Measurements from ENCODE around the gene THSD7B. TPM values are rescaled to one million over a fixed set of nuclear protein-coding genes. Genes with fewer than 3 reads are reported as not detected.

The THSD7B gene
- total RNA-seq, 1 donor from 2014 or later: 0.22 TPM

DNA sequence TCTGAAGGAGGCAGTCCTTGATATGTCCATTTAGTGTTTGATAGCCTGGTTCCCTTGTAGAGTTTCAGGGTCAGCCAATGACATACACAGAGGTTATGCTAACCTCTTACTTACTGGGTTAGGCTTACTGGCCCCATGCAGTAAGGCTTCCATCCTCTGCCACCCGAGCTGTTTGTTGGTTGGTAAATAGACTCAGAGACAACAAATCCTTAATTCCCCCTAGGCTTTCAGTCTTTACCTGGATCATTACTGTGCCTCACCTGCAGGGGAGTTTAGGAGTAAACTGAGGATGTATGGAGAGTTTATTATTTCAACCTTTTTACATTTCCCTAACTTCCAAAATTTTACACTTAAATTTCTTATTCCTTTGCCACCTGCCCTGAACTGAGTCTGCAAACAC lies 746.2 kb downstream of the THSD7B start:
- H3K27ac Mint-ChIP-seq: no peak overlapping the region
- no peaks in the 10 kb centered on the region for H3K27me3 Mint-ChIP-seq (ENCODE audit: low read depth)
- H3K36me3 Mint-ChIP-seq: no peaks in the 10 kb centered on the region
- H3K4me3 Mint-ChIP-seq: no peak overlapping the region
- TF ChIP-seq, protein P1, sequence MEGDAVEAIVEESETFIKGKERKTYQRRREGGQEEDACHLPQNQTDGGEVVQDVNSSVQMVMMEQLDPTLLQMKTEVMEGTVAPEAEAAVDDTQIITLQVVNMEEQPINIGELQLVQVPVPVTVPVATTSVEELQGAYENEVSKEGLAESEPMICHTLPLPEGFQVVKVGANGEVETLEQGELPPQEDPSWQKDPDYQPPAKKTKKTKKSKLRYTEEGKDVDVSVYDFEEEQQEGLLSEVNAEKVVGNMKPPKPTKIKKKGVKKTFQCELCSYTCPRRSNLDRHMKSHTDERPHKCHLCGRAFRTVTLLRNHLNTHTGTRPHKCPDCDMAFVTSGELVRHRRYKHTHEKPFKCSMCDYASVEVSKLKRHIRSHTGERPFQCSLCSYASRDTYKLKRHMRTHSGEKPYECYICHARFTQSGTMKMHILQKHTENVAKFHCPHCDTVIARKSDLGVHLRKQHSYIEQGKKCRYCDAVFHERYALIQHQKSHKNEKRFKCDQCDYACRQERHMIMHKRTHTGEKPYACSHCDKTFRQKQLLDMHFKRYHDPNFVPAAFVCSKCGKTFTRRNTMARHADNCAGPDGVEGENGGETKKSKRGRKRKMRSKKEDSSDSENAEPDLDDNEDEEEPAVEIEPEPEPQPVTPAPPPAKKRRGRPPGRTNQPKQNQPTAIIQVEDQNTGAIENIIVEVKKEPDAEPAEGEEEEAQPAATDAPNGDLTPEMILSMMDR (IDR thresholded peaks at IDR 0.05; ENCODE audit: unreplicated experiment): no peak
- H3K4me1 Mint-ChIP-seq: peaks cover 14% of the 10 kb centered on the region
- H3K9me3 Mint-ChIP-seq: peaks cover 13% of the 10 kb centered on the region
- DNase-seq (ENCODE audit: low spot score in 2 of 2, unreplicated experiment in 2 of 2): no peak

DNA sequence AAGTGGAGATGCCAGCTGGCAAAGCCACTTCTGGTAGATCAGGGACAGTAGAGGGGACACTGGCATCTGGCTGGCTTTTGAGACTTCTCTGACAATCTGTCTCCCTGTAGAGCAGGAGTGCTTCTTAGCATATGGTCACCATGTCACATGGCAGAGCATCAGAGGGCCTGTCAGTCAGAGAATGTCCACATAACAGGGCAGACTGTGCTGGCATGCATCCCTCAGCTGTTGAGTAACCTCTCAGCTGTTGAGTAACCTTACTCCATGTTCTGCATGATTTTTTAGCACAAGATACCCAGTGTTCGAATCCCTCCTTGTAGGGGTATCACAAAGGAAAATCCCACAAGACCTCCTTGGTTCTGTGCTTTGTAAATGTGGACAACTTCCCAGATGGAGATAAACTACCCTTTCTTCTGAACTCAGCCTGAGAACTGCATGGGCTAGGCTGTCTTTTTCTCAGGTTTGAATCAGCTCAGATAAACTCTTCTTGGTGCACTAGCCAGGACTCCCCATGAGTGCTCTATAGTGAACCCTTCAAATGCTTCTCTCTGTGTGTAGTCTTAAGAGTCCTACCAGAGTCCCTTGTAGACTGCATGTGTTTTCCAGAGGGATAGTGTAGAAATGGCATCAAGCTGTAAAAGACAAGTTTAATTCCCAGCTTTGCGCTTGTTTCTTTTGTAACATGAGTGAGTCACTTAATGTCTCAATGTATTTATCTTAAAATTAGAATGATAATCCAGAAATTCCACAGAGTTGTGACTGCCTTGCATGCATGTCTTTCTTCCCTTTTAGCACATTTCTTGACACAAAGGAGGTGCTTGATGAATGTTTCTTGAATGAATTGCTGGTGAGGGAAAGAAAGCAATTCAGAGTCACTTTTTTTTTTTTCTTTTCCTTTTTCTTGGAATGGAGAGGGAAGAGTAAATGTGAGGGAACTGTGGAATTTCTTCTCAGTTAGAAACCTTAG lies 756.6 kb downstream of the THSD7B start:
- no peaks in the 10 kb centered on the region for H3K4me1 Mint-ChIP-seq
- no peak for DNase-seq (ENCODE audit: low spot score in 2 of 2, unreplicated experiment in 2 of 2)
- no peaks in the 10 kb centered on the region for H3K36me3 Mint-ChIP-seq
- no peak overlapping the region for H3K4me3 Mint-ChIP-seq
- no peaks in the 10 kb centered on the region for H3K9me3 Mint-ChIP-seq
- no peak overlapping the region for H3K27ac Mint-ChIP-seq
- TF ChIP-seq, protein P1 (IDR thresholded peaks at IDR 0.05; ENCODE audit: unreplicated experiment): no peak
- H3K27me3 Mint-ChIP-seq (ENCODE audit: low read depth): peaks cover 20% of the 10 kb centered on the region

DNA sequence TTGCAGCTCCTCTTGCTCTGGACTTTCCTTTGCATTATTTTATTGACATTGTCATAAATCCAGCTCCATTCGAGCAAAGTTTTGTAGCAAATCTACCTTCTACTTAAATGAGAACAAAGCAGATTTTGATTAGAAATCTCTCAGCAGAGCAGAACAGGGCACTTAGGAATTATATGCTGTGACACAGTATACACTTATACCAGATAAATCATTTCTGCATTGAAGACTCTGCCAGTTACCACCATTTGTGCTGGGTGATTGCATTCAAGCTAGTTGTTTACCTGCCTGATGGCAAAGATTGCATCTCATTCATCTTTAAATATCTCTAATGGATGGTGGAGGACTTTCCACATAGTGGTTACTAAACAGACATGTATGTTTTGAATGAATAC lies 757.3 kb downstream of the THSD7B start:
- H3K27me3 Mint-ChIP-seq (ENCODE audit: low read depth): peaks cover 21% of the 10 kb centered on the region
- H3K4me1 Mint-ChIP-seq: no peaks in the 10 kb centered on the region
- H3K9me3 Mint-ChIP-seq: no peaks in the 10 kb centered on the region
- H3K4me3 Mint-ChIP-seq: no peak overlapping the region
- TF ChIP-seq, protein P1 (IDR thresholded peaks at IDR 0.05; ENCODE audit: unreplicated experiment): no peak
- H3K27ac Mint-ChIP-seq: no peak overlapping the region
- no peaks in the 10 kb centered on the region for H3K36me3 Mint-ChIP-seq
- DNase-seq (ENCODE audit: low spot score in 2 of 2, unreplicated experiment in 2 of 2): no peak

DNA sequence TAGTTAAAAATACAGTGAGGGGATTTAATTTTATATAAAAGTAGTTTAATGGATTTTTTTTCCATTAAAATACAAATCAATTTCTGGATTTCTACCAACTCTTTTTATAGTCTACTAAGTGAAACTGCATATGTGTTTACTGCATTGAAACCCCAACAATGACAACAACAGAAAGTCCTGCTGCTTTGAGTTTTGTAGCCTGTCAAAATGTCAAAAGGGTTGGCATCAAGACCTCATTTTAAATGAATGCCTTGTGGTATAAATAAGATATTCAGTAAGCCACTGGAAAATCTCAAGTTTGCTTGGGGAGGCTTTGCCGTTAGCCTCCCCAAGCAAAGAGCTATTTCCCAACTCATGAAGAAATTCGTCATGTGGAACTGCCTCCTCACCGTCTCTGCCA lies 758.6 kb downstream of the THSD7B start:
- TF ChIP-seq, protein P1 (IDR thresholded peaks at IDR 0.05; ENCODE audit: unreplicated experiment): no peak
- no peak for DNase-seq (ENCODE audit: low spot score in 2 of 2, unreplicated experiment in 2 of 2)
- Mint-ChIP-seq H3K4me3 (no peak overlapping the region), H3K9me3 (no peaks in the 10 kb centered on the region), H3K4me1 (no peaks in the 10 kb centered on the region), H3K36me3 (no peaks in the 10 kb centered on the region), H3K27me3 (ENCODE audit: low read depth) (peaks cover 21% of the 10 kb centered on the region), H3K27ac (no peak overlapping the region)

DNA sequence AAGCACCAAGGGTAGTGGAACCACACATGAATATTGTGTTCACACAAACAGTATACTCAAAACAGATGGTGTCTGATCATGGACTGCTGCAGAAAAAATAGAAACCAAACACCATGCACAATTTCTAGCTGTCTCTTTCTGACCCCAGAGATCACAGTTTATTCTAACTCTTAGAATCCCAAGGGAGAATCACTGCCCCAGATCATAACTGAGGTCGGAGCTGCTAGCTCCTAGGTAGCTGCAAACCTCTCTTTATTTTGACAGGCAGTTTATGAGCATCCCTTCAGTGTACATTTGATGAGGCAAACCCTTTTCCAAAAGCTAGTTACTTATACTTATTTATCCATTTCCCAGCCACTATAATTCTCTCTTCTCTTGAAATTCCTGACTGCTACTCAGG lies 759.8 kb downstream of the THSD7B start:
- H3K36me3 Mint-ChIP-seq: no peaks in the 10 kb centered on the region
- TF ChIP-seq, protein P1 (IDR thresholded peaks at IDR 0.05; ENCODE audit: unreplicated experiment): no peak
- H3K4me3 Mint-ChIP-seq: no peak overlapping the region
- no peak overlapping the region for H3K27ac Mint-ChIP-seq
- H3K4me1 Mint-ChIP-seq: no peaks in the 10 kb centered on the region
- H3K9me3 Mint-ChIP-seq: no peaks in the 10 kb centered on the region
- H3K27me3 Mint-ChIP-seq (ENCODE audit: low read depth): peaks cover 21% of the 10 kb centered on the region
- DNase-seq (ENCODE audit: low spot score in 2 of 2, unreplicated experiment in 2 of 2): no peak

Measured in mesothelial cell of epicardium (in vitro differentiated cells).